ENCODE measurements around the gene ZBTB21. TPM values are rescaled to one million over a fixed set of nuclear protein-coding genes. Genes with fewer than 3 reads are reported as not detected.

Gene ZBTB21
- total and polyA plus RNA-seq, 2 experiments from 2014 or later, result 10.0 to 11.0 TPM

DNA sequence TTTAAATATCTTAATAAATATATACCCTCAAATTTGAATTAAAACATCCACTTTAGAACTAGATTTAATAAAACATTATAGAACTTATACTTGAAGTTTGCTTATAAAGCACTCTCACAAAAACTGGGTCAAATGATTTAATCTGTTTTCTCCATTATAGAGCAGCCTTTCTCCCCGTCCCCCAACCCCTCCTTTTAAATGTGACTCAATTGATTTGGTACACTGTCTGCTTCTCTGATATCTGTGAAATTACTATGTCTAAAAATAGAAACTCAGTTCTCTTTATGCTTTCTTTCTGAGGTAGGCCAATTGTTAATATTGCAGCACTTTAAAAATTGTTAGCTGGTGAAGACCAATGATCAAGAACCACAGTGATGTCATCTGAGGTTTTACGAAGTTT is 6.9 kb upstream of the ZBTB21 start:
- no peak for DNase-seq (ENCODE audit: low spot score)
- Mint-ChIP-seq H3K27me3 (ENCODE audit: insufficient read depth, low read depth, poor library complexity) (peaks cover 15% of the 10 kb centered on the region), H3K9me3 (no peaks in the 10 kb centered on the region), H3K27ac (no peak overlapping the region), H3K4me3 (no peak overlapping the region), H3K4me1 (peaks cover 8% of the 10 kb centered on the region), H3K36me3 (ENCODE audit: low read depth) (no peaks in the 10 kb centered on the region)
- no peaks in the 10 kb centered on the region for H4K20me1 ChIP-seq (replicated peaks; ENCODE audit: insufficient read depth)
- no peaks in the 10 kb centered on the region for H3K9me2 ChIP-seq (ENCODE audit: insufficient read depth)
- no peaks in the 10 kb centered on the region for H3F3A ChIP-seq (replicated peaks; ENCODE audit: low read depth)
- no peak overlapping the region for H3K4me2 ChIP-seq
- no peak for ATAC-seq
- no peak overlapping the region for H3K27ac ChIP-seq (ENCODE audit: low read depth)
- peaks cover 13% of the 10 kb centered on the region for H3K27me3 ChIP-seq (ENCODE audit: insufficient read depth)
- H2AFZ ChIP-seq, result no peak overlapping the region
- H3K36me3 ChIP-seq (ENCODE audit: insufficient read depth), result no peaks in the 10 kb centered on the region
- TF ChIP-seq CREB1 (CRISPR knock-in tag; IDR thresholded peaks at IDR 0.05; ENCODE audit: low read depth) (no peak), EZH2phosphoT487 (IDR thresholded peaks at IDR 0.05; ENCODE audit: unreplicated experiment) (no peak), JUNB (IDR thresholded peaks at IDR 0.05; ENCODE audit: unreplicated experiment) (no peak), ZNF114 (CRISPR knock-in tag; IDR thresholded peaks at IDR 0.05) (no peak), STAT1 (IDR thresholded peaks at IDR 0.05; ENCODE audit: unreplicated experiment) (no peak), ZNF331 (CRISPR knock-in tag; IDR thresholded peaks at IDR 0.05; ENCODE audit: low read depth) (no peak), POLR2AphosphoS5 (IDR thresholded peaks at IDR 0.05; ENCODE audit: low read depth) (no peak), EZH2 (IDR thresholded peaks at IDR 0.05; ENCODE audit: low read depth, unreplicated experiment) (no peak), NANOG (IDR thresholded peaks at IDR 0.05; ENCODE audit: borderline replicate concordance) (no peak)
- TF ChIP-seq, protein P1, sequence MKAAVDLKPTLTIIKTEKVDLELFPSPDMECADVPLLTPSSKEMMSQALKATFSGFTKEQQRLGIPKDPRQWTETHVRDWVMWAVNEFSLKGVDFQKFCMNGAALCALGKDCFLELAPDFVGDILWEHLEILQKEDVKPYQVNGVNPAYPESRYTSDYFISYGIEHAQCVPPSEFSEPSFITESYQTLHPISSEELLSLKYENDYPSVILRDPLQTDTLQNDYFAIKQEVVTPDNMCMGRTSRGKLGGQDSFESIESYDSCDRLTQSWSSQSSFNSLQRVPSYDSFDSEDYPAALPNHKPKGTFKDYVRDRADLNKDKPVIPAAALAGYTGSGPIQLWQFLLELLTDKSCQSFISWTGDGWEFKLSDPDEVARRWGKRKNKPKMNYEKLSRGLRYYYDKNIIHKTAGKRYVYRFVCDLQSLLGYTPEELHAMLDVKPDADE (IDR thresholded peaks at IDR 0.05), result no peak
- TF ChIP-seq, protein P2, sequence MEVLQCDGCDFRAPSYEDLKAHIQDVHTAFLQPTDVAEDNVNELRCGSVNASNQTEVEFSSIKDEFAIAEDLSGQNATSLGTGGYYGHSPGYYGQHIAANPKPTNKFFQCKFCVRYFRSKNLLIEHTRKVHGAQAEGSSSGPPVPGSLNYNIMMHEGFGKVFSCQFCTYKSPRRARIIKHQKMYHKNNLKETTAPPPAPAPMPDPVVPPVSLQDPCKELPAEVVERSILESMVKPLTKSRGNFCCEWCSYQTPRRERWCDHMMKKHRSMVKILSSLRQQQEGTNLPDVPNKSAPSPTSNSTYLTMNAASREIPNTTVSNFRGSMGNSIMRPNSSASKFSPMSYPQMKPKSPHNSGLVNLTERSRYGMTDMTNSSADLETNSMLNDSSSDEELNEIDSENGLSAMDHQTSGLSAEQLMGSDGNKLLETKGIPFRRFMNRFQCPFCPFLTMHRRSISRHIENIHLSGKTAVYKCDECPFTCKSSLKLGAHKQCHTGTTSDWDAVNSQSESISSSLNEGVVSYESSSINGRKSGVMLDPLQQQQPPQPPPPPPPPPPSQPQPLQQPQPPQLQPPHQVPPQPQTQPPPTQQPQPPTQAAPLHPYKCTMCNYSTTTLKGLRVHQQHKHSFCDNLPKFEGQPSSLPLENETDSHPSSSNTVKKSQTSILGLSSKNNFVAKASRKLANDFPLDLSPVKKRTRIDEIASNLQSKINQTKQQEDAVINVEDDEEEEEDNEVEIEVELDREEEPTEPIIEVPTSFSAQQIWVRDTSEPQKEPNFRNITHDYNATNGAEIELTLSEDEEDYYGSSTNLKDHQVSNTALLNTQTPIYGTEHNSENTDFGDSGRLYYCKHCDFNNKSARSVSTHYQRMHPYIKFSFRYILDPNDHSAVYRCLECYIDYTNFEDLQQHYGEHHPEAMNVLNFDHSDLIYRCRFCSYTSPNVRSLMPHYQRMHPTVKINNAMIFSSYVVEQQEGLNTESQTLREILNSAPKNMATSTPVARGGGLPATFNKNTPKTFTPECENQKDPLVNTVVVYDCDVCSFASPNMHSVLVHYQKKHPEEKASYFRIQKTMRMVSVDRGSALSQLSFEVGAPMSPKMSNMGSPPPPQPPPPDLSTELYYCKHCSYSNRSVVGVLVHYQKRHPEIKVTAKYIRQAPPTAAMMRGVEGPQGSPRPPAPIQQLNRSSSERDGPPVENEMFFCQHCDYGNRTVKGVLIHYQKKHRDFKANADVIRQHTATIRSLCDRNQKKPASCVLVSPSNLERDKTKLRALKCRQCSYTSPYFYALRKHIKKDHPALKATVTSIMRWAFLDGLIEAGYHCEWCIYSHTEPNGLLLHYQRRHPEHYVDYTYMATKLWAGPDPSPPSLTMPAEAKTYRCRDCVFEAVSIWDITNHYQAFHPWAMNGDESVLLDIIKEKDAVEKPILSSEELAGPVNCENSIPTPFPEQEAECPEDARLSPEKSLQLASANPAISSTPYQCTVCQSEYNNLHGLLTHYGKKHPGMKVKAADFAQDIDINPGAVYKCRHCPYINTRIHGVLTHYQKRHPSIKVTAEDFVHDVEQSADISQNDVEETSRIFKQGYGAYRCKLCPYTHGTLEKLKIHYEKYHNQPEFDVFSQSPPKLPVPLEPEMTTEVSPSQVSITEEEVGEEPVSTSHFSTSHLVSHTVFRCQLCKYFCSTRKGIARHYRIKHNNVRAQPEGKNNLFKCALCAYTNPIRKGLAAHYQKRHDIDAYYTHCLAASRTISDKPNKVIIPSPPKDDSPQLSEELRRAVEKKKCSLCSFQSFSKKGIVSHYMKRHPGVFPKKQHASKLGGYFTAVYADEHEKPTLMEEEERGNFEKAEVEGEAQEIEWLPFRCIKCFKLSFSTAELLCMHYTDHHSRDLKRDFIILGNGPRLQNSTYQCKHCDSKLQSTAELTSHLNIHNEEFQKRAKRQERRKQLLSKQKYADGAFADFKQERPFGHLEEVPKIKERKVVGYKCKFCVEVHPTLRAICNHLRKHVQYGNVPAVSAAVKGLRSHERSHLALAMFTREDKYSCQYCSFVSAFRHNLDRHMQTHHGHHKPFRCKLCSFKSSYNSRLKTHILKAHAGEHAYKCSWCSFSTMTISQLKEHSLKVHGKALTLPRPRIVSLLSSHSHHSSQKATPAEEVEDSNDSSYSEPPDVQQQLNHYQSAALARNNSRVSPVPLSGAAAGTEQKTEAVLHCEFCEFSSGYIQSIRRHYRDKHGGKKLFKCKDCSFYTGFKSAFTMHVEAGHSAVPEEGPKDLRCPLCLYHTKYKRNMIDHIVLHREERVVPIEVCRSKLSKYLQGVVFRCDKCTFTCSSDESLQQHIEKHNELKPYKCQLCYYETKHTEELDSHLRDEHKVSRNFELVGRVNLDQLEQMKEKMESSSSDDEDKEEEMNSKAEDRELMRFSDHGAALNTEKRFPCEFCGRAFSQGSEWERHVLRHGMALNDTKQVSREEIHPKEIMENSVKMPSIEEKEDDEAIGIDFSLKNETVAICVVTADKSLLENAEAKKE (CRISPR knock-in tag; IDR thresholded peaks at IDR 0.05), result no peak
- TF ChIP-seq, protein P3, sequence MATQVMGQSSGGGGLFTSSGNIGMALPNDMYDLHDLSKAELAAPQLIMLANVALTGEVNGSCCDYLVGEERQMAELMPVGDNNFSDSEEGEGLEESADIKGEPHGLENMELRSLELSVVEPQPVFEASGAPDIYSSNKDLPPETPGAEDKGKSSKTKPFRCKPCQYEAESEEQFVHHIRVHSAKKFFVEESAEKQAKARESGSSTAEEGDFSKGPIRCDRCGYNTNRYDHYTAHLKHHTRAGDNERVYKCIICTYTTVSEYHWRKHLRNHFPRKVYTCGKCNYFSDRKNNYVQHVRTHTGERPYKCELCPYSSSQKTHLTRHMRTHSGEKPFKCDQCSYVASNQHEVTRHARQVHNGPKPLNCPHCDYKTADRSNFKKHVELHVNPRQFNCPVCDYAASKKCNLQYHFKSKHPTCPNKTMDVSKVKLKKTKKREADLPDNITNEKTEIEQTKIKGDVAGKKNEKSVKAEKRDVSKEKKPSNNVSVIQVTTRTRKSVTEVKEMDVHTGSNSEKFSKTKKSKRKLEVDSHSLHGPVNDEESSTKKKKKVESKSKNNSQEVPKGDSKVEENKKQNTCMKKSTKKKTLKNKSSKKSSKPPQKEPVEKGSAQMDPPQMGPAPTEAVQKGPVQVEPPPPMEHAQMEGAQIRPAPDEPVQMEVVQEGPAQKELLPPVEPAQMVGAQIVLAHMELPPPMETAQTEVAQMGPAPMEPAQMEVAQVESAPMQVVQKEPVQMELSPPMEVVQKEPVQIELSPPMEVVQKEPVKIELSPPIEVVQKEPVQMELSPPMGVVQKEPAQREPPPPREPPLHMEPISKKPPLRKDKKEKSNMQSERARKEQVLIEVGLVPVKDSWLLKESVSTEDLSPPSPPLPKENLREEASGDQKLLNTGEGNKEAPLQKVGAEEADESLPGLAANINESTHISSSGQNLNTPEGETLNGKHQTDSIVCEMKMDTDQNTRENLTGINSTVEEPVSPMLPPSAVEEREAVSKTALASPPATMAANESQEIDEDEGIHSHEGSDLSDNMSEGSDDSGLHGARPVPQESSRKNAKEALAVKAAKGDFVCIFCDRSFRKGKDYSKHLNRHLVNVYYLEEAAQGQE (IDR thresholded peaks at IDR 0.05; ENCODE audit: unreplicated experiment), result no peak
- TF ChIP-seq, protein P4, sequence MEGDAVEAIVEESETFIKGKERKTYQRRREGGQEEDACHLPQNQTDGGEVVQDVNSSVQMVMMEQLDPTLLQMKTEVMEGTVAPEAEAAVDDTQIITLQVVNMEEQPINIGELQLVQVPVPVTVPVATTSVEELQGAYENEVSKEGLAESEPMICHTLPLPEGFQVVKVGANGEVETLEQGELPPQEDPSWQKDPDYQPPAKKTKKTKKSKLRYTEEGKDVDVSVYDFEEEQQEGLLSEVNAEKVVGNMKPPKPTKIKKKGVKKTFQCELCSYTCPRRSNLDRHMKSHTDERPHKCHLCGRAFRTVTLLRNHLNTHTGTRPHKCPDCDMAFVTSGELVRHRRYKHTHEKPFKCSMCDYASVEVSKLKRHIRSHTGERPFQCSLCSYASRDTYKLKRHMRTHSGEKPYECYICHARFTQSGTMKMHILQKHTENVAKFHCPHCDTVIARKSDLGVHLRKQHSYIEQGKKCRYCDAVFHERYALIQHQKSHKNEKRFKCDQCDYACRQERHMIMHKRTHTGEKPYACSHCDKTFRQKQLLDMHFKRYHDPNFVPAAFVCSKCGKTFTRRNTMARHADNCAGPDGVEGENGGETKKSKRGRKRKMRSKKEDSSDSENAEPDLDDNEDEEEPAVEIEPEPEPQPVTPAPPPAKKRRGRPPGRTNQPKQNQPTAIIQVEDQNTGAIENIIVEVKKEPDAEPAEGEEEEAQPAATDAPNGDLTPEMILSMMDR (conservative IDR thresholded peaks at IDR 0.05; ENCODE audit: low read depth in 2 of 2), result no peak
- no peak overlapping the region for H3K4me3 ChIP-seq
- H3K79me2 ChIP-seq (replicated peaks; ENCODE audit: insufficient read depth), result no peaks in the 10 kb centered on the region
- peaks cover 5% of the 10 kb centered on the region; the same call in 1 of the 2 replicates for H3K4me1 ChIP-seq (ENCODE audit: insufficient read depth)
